AG04450 (cell line): ENCODE results near the gene PLEKHO2. TPM values are rescaled to one million over a fixed set of nuclear protein-coding genes. Genes with fewer than 3 reads are reported as not detected.
A peak's percentile ranks its signal among the peaks of the same experiment; 100 is the strongest.

Source experiments
- CTCF ChIA-PET: fragments of 300-600, 350-600 bp; formaldehyde crosslinking; extraction: SDS; loops from one replicate; lab custom pipeline; 2022; ENCODE audit warnings: antibody characterized with exemption, inconsistent platforms; lab: Charles Lee
- POLR2A ChIA-PET: fragments of 350-600 bp; formaldehyde crosslinking; extraction: SDS; loops from one replicate; lab custom pipeline; 2021; ENCODE audit warnings: antibody characterized with exemption, inconsistent platforms; lab: Yijun Ruan, JAX
- DNase-seq: peaks from one replicate; pipeline ENCODE4 v3.0.0-alpha.2; 2011; ENCODE audit warnings: low read depth, low spot score
- H3K27ac ChIP-seq: one replicate; pipeline ENCODE4 v1.5.1; 2012; ENCODE audit warnings: low read depth, low read length, control low read depth
- H3K27me3 ChIP-seq: one replicate; pipeline ENCODE4 v1.6.0; 2012; ENCODE audit warnings: low read length; ENCODE audit not compliant: control insufficient read depth, insufficient read depth
- H3K4me3 ChIP-seq: 2 replicates; pipeline ENCODE4 v1.5.1; 2011; ENCODE audit warnings: mild to moderate bottlenecking, low read depth, low read length, control low read depth
- H3K9me3 ChIP-seq: 2 replicates; pipeline ENCODE4 v1.5.1; 2012; ENCODE audit warnings: low read length; ENCODE audit not compliant: control insufficient read depth, insufficient read depth
- polyA plus RNA-seq: library from polyadenylated mRNA; depleted of rRNA; stranded (reverse); fragments of >200 nt; gene quantifications from 2 replicates; pipeline ENCODE4 v1.2.3, GENCODE V29; 2011; rRNA removed
- TF ChIP-seq, protein P1 (sequence below): IDR thresholded peaks from 2 replicates; pipeline ENCODE4 v1.5.1; 2011; ENCODE audit warnings: low read depth, low read length, control low read depth, inconsistent platforms

Gene PLEKHO2
- polyA plus RNA-seq, 1 experiment = 29.5 TPM

DNA sequence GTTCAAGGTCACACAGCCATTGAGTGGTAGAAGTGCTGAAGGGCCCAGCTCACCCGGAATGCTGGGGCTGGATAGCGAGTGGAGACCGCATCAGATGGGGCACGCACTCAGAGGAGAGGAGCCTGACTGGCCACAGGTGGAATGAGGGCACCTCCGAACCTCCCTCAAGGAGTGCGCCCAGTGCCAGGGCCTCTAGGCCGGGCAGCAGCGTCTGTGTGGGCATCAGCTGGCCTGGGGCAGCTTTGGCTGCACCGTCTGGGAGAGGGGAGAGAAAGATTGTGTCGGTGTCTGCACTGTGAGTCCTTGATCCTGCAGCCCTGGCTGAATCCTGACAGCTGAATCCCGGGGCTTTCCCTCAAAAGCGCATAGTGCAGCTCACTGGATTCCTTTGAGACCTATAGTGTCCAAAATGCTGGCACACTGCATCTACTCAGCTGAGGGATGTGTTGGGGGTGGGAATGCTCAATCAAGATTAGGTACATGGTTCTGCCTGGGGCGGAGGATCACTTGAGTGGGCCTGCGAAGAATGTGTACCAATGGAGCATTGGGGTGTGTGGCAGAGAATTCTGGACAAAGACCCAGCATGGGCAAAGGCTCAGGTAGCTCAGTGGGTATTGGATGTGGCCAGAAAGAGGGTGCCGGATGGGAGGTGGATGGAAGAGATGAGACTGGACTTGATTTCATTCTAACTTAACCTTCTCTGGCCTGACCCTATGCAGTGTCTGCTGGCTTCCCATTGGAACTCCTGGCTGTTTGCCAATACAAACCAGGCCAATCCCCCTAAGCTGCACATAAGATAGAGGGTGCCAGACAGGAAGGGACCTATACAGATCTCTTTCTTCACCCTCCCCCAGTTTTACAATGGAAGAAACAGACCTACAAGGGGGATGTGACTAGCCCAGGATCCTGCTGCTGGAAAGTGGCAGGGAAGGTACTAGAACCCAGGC is 70.9 kb downstream of the PLEKHO2 start:
- H3K27ac ChIP-seq = no peak overlapping the region
- ChIA-PET CTCF (no interaction called here), POLR2A (interaction anchor here (1.1 kb wide), 1 partner anchor 19 kb away, joined by 3 read pairs; no protein-coding TSS in a partner anchor)
- DNase-seq = no peak
- H3K27me3 ChIP-seq = no peaks in the 10 kb centered on the region
- H3K4me3 ChIP-seq = peak overlapping the region; percentile 67
- TF ChIP-seq, protein P1, sequence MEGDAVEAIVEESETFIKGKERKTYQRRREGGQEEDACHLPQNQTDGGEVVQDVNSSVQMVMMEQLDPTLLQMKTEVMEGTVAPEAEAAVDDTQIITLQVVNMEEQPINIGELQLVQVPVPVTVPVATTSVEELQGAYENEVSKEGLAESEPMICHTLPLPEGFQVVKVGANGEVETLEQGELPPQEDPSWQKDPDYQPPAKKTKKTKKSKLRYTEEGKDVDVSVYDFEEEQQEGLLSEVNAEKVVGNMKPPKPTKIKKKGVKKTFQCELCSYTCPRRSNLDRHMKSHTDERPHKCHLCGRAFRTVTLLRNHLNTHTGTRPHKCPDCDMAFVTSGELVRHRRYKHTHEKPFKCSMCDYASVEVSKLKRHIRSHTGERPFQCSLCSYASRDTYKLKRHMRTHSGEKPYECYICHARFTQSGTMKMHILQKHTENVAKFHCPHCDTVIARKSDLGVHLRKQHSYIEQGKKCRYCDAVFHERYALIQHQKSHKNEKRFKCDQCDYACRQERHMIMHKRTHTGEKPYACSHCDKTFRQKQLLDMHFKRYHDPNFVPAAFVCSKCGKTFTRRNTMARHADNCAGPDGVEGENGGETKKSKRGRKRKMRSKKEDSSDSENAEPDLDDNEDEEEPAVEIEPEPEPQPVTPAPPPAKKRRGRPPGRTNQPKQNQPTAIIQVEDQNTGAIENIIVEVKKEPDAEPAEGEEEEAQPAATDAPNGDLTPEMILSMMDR = no peak
- H3K9me3 ChIP-seq = no peaks in the 10 kb centered on the region

DNA sequence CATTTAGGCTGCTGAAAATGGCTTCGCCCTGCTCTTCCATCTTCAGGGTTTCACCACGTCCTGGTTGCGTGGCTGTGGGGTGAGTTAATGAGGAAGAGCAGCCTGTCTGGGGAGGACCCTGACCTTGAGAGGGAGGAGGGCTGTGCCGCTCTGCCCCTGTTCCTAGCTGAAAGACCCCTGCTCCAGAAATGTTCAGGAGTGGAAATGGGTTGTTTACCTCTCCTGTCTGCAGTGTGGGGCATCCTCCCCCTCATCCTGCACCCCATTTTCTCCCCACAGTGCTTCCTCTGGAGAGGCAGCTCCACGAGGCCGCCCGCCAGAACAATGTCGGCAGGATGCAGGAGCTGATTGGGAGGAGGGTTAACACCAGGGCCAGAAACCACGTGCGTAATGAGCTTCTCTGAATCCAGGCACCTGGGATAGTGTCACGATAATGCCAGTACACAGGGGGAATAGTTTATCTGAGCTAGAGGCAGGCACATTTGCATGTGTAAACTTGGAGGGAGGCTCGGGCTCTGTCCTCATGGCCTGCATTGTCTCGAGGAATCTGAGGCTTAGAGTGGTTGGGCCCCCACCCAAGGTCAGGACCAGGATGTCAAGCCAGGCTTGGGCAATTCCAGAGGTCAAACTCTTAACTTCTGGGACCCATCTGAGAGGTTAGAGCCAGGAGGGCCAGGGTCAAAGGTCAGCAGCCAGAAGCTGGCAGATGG is 74.0 kb downstream of the PLEKHO2 start:
- no peak overlapping the region for H3K4me3 ChIP-seq
- no peaks in the 10 kb centered on the region for H3K27me3 ChIP-seq
- POLR2A ChIA-PET = no interaction called here
- DNase-seq = no peak
- CTCF ChIA-PET = interaction anchor here (0.5 kb wide), 1 partner anchor 29 kb away, joined by 4 read pairs; no protein-coding TSS in a partner anchor
- H3K9me3 ChIP-seq = no peaks in the 10 kb centered on the region
- H3K27ac ChIP-seq = no peak overlapping the region
- TF ChIP-seq, protein P1 = no peak

DNA sequence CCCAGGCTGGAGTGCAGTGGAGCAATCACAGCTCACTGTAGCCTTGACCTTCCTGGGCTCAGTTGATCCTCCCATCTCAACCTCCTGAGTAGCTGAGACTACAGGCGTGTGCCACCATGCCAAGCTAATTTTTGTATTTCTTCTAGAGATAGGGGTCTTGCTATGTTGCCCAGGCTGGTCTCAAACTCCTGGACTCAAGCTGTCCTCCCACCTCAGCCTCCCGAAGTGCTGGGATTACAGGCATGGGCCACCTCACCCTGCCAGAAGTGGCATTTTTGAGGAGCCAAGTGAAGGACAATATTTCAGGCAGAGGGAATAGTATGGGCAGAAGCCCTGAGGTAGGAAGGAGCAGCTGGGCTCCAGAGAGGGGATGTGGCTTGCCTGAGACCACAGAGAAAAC is 74.7 kb downstream of the PLEKHO2 start:
- ChIA-PET POLR2A (no interaction called here), CTCF (interaction anchor here (0.5 kb wide), 1 partner anchor 29 kb away, joined by 4 read pairs; no protein-coding TSS in a partner anchor)
- Histone ChIP-seq H3K4me3 (no peak overlapping the region), H3K27me3 (no peaks in the 10 kb centered on the region), H3K9me3 (no peaks in the 10 kb centered on the region), H3K27ac (no peak overlapping the region)
- DNase-seq = no peak
- TF ChIP-seq, protein P1 = no peak

DNA sequence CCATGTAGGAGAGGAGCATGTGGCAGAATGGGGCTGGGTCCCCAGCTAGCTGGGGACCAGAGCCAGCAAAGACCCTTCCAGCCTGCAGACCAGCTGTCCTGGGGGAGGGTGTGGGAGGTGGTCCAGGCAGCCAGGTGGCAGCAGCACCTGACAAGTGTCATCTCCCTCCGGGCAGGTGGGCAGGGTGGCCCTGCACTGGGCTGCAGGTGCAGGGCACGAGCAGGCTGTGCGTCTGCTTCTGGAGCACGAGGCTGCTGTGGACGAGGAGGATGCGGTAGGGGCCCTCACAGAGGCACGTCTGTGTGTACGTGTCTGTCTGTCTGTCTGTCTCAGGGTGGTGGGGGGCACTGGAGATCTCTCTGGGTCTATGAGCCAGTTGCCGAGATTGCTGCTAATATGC is 75.5 kb downstream of the PLEKHO2 start:
- H3K4me3 ChIP-seq = no peak overlapping the region
- TF ChIP-seq, protein P1 = no peak
- CTCF ChIA-PET = no interaction called here
- POLR2A ChIA-PET = no interaction called here
- no peak overlapping the region for H3K27ac ChIP-seq
- DNase-seq = no peak
- H3K27me3 ChIP-seq = no peaks in the 10 kb centered on the region
- H3K9me3 ChIP-seq = no peaks in the 10 kb centered on the region

Other genes with a start within 250 kb of the PLEKHO2 start
- 0.88 and 1.3 TPM in 2 replicates for gene RBPMS2, start 66.3 kb upstream of the PLEKHO2 start, polyA plus RNA-seq
- gene PIF1, start 16.3 kb upstream of the PLEKHO2 start, polyA plus RNA-seq = 5.6 and 6.2 TPM in 2 replicates
- 4.0 and 5.4 TPM in 2 replicates for gene ANKDD1A, start 70.0 kb downstream of the PLEKHO2 start, polyA plus RNA-seq
- 85.7 and 101 TPM in 2 replicates for gene SPG21, start 148.0 kb downstream of the PLEKHO2 start, polyA plus RNA-seq
- 11.6 and 15.3 TPM in 2 replicates for gene MTFMT, start 187.7 kb downstream of the PLEKHO2 start, polyA plus RNA-seq
- 0.50 and 0.61 TPM in 2 replicates for gene SLC51B, start 203.5 kb downstream of the PLEKHO2 start, polyA plus RNA-seq
- gene RASL12, start 226.1 kb downstream of the PLEKHO2 start, polyA plus RNA-seq = 11.4 and 13.8 TPM in 2 replicates
- gene KBTBD13, start 234.8 kb downstream of the PLEKHO2 start, polyA plus RNA-seq = not detected in 2 replicates